Fibroblast of skin of abdomen (primary cell): ENCODE results near the gene LRRC19.

Source experiments
- DNase-seq: peaks from one replicate; pipeline ENCODE4 v3.0.0-alpha.2; 2013

Gene LRRC19

DNA sequence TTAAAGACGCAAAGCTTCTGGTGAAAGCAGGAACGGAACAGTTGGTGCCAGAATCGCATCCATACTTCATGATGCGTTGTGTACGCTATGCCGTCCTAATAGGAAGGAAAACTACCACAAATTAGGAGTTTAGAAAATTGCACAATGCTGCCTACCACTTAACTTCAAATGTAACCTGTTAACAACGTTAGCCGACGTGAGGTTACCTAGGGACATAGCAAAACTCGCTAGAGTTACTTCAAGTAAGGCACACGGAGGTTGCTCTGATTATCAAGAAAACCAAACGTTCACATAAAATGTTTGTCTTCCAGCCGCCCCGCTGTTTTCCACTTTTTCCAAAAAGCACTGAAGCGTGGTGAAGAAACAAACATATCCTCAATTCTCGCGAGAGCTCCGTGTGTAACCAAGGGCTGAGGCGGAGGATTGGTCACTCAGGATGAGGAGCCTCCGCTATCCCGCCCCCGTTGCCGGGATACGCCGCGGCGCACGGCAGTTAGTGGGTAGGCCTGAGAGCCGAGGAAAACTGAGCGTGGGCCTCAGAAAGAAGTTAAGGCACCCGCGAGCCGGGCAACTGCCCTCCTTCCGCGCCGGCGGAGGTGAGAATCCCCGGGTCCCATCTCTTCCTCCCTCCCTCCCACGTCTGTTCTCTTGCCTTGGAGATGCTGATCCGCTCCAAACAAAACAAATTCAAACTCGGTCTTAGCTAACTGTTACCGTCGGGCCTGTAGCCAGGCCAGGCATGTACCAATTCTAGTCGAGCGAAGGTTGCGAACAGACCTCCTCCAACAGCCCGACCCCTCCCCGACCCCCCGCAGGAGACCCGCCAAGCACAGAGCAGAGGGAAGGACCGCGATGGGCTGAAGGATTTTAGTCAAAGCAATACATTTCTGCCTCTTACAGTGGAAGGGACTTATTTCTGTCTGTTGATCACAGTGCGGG is 49.3 kb downstream of the LRRC19 start, which contains the start of gene IFT74:
IFT74 (plus strand) TSS at position 492 of the 939 bp plus-strand sequence. CDS start 5,556 bp downstream, outside the sequence.
- peak; percentile 98 for DNase-seq

DNA sequence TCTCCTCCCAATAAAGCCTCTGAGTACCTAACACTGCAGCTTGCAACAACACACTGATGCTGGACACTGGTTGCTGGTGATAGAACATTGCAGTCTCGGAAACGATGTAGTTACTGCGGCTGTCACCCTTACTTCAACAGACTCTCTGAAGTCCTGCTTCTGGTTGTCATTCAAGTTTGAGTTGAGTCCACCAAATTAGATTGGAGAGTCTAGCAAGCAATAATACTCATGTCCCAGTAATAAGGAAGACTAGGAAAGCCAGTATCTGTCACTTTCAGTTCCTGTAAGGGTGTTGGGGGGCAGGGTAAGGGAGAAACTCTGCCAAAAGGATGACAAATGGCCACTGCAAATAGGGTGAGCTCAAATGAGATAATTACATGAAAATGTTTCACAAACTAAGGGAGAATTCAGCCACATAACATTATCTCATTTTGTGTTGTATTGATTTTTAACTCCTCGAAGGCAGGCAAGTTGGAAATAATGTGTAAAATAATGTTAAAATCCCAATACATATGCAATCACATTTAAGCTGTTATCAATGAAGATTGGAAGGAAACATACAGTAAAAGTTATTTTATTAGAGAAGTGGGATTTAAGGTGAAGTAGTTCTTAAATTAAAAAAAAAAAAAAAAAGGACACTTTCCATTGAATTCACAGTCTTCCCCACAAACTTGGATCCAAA is 50.1 kb downstream of the LRRC19 start:
- no peak for DNase-seq

DNA sequence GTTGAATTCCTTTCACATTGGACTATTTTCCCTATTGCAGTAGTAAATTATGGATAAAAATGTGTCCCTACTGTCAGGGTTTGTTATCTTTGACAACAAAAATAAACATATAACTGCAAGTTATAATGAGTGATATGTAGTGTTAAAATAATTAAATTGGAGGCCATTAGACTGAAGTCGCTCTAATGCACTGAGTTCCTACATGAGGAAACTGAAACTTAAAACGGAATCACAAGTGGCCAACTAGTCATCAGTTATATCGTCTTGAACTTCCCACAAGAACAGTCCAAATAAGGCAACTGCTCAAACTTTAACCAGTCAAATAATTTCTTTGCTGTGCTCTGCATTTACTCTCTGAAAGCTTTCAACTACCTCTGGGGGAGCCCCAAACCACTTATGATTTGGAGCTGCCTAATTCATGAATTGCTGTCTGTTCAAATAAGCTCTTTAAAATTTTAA is 51.4 kb downstream of the LRRC19 start:
- DNase-seq, result no peak

DNA sequence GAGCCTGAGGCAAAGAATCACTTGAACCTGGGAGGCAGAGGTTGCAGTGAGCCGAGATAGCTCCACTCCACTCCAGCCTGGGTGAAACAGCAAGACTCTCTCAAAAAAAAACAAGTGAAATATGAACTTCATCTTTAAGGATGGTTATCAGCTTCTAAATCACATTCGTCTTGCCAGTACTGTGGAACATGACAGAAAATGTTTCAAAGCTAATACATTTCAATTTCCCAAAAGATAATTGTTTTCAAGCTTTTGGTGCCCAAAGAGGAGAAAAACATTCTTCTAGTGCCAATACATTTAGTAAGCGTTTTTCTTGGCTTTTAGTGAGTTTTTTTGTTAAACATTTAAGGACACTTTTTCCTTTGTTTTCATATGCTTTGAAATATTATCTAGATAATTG is 53.7 kb downstream of the LRRC19 start:
- DNase-seq, result no peak

DNA sequence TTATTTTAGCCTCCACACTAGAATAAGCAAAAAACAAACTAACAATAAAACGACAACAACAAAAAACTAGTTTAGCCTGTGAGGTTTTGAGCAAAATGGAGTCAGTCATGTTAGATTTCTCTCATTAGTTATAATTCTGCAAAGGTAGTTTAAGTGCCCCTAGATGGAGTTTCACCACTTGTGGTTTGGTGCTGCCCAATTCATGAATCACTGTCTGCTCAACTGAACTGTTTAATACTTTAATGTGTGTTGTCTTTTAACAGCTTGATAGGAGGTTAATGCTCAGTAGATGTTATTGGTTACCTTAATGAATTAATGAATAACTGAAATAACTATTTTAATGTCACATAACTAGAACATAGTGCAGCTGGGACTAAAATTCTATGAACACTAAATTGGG is 55.0 kb downstream of the LRRC19 start:
- no peak for DNase-seq

DNA sequence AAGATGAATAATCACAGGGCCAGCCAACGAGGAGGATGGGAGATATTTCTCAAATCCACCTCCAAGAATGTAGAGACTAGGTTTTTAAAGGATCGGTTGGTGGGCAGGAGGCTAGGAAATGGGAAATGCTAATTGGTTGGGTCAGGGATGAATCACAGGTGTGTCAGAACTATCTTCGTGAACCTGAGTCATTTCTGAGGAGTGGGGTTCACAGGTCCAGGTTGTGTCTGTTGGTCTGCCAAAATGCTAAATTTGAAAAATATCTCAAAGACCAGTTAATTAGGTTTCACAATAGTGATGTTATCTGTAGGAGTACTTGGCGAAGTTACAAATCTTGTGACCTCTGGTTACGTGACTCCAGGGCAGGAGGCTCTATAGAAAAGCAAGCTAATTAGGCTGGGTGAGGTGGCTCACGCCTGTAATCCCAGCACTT is 55.8 kb downstream of the LRRC19 start:
- DNase-seq, result no peak

DNA sequence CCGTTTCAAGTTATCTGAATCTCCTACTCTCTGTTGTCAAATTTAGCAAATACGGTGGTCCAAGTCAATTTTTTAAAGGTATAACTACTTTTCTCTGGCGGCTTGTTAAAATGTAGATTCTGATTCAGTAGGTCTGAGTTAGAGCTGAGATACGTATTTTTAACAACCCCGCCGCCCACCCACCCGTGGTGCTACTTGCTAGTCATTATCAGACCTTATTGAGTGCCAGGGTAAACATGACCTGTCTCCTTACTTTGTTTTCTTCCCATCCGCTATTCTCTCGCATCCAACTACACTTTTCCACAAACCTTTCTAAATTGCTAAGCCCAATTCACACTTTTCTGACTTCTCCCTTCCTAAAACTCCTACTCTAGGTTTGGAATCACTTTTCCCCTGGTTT is 57.7 kb downstream of the LRRC19 start:
- no peak for DNase-seq

DNA sequence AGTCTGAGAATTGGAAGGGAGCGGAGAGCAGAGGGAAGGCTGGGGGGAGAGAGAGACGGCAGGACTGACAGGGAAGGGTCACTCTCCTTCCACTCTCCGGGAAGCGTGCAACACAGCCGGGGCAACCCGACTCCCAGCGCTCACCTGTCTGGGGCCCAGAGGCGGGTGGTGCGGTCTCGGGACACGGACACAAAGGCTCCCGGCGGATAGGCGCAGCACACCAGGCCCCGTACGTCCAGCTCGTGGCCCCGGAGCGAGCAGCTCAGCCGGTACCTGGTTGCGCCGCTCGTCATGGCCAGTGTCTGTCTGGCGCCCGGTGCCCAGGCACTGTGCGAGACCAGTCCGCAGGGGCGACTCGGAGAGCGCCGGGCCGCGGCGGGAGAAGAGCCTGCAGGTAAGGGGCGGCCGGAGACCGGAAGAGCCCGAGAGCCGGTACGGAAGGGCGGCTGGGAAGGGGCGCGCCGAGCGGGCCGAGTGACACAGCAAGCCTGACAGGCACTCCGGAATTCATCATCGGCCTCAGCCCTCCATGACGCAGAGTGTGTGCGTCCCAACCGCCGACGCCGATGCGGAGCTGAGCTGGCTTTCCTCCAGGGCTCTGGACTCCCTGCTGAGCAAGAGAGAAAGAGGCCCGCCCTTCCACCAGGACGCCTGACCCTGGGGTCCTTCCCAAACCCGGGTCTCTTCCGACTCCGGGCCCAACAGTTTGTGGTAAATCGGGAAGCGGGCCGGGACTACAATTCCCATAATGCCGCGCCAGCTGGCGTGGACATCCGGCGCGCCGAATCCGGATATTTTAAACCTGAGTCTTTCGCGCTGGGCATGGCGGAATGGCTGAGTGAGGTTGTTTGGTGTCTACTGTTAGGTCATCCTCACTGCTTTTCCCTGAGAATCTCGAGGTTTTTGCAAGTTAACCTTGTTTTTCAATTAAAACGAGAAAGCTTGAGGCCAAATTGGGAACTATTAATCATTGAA is 58.4 kb downstream of the LRRC19 start, which contains the start of gene PLAA:
PLAA (minus strand) TSS at position 490 of the 975 bp plus-strand sequence; CDS start at position 293, 197 bp downstream.
- peak; percentile 89 for DNase-seq

DNA sequence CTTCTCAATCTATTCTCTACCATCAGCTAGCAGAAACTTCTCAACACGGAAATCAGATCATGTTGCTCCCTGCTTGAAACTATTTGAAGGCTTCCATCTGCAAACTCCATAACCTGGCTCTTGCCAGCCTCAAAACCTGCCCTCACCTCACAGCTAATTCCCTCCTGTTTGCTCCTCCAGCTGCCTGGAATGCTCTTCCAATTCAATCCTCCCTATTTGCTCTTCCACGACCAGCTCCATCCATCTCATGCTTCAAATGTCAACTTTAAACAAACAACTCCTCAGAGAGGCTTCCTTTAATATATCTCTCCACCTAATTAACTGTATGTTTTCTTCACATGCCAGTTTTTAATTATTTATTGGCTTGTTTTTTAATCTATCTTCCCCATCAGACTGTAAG is 59.9 kb downstream of the LRRC19 start:
- DNase-seq, result no peak
